ENCODE measurements around the gene ZNF277.
A peak's percentile ranks its signal among the peaks of the same experiment; 100 is the strongest.

The ZNF277 gene

GRCh38 chr7:112232212-112232978 lies 25.9 kb downstream of the ZNF277 start:
- CTCF ChIA-PET: no interaction called here

GRCh38 chr7:112233048-112233697 lies 26.7 kb downstream of the ZNF277 start:
- no peak overlapping the region for H3K4me3 ChIP-seq (ENCODE audit: low read depth, low read length)
- ChIA-PET POLR2A (no interaction called here), CTCF (no interaction called here)
- no peak overlapping the region for H3K27ac ChIP-seq (ENCODE audit: extremely low read depth, low read depth, low read length)
- TF ChIP-seq ZNF658 (tag by site-specific recombination; IDR thresholded peaks at IDR 0.05) (no peak), ZNF202 (tag by site-specific recombination; IDR thresholded peaks at IDR 0.05; ENCODE audit: borderline replicate concordance) (no peak), ZBTB8A (tag by site-specific recombination; IDR thresholded peaks at IDR 0.05) (no peak)
- H3K4me1 ChIP-seq (ENCODE audit: control insufficient read depth, insufficient read depth, low read length): no peaks in the 10 kb centered on the region
- no peaks in the 10 kb centered on the region for H3K36me3 ChIP-seq (ENCODE audit: control insufficient read depth in 2 of 2, insufficient read depth in 1 of 2, low read length in 2 of 2)
- H3K9me3 ChIP-seq (ENCODE audit: control insufficient read depth, insufficient read depth, low read depth, low read length): no peaks in the 10 kb centered on the region

More at GRCh38 chr7:112232212-112232978, 25.9 kb downstream of the ZNF277 start:
- Histone ChIP-seq H3K9me3 (ENCODE audit: control insufficient read depth, insufficient read depth, low read depth, low read length) (no peaks in the 10 kb centered on the region), H3K36me3 (ENCODE audit: control insufficient read depth in 2 of 2, insufficient read depth in 1 of 2, low read length in 2 of 2) (no peaks in the 10 kb centered on the region), H3K4me3 (ENCODE audit: low read depth, low read length) (no peak overlapping the region), H3K27ac (ENCODE audit: extremely low read depth, low read depth, low read length) (no peak overlapping the region), H3K4me1 (ENCODE audit: control insufficient read depth, insufficient read depth, low read length) (no peaks in the 10 kb centered on the region)
- POLR2A ChIA-PET: no interaction called here
- TF ChIP-seq ZNF354C (tag by site-specific recombination; IDR thresholded peaks at IDR 0.05; ENCODE audit: borderline replicate concordance, low read depth) (no peak), ATF2 (tag by site-specific recombination; IDR thresholded peaks at IDR 0.05; ENCODE audit: low read depth) (no peak), MZF1 (tag by site-specific recombination; IDR thresholded peaks at IDR 0.05; ENCODE audit: borderline replicate concordance) (peak; percentile 90; the same call in 1 of the 2 replicates), SCRT1 (tag by site-specific recombination; IDR thresholded peaks at IDR 0.05; ENCODE audit: borderline replicate concordance) (no peak)

- no peak overlapping the region for H3K27ac ChIP-seq (ENCODE audit: extremely low read depth, low read depth, low read length)
- TF ChIP-seq ZFP37 (tag by site-specific recombination; IDR thresholded peaks at IDR 0.05): no peak
- TF ChIP-seq SP2 (tag by site-specific recombination; IDR thresholded peaks at IDR 0.05): no peak
- no peak for TF ChIP-seq PRDM10 (tag by site-specific recombination; IDR thresholded peaks at IDR 0.05)
- TF ChIP-seq ZNF639 (tag by site-specific recombination; IDR thresholded peaks at IDR 0.05): no peak
- TF ChIP-seq ZNF274 (IDR thresholded peaks at IDR 0.05; ENCODE audit: low read length): no peak
- TF ChIP-seq ZNF274 (tag by site-specific recombination; IDR thresholded peaks at IDR 0.05; ENCODE audit: borderline replicate concordance): no peak
- no peak for TF ChIP-seq ZBTB44 (tag by site-specific recombination; IDR thresholded peaks at IDR 0.05)
- no peak for TF ChIP-seq ZNF302 (tag by site-specific recombination; IDR thresholded peaks at IDR 0.05; ENCODE audit: low read depth)
- TF ChIP-seq ZNF560 (tag by site-specific recombination; IDR thresholded peaks at IDR 0.05; ENCODE audit: borderline replicate concordance): no peak
- no peak for TF ChIP-seq ZBTB1 (tag by site-specific recombination; IDR thresholded peaks at IDR 0.05)
- no peak for TF ChIP-seq ZNF571 (tag by site-specific recombination; IDR thresholded peaks at IDR 0.05)
- no peak for TF ChIP-seq ZNF404 (tag by site-specific recombination; IDR thresholded peaks at IDR 0.05)
- H3K36me3 ChIP-seq (ENCODE audit: control insufficient read depth in 2 of 2, insufficient read depth in 1 of 2, low read length in 2 of 2): no peaks in the 10 kb centered on the region
- ChIA-PET POLR2A (no interaction called here), CTCF (no interaction called here)
- no peak overlapping the region for H3K4me3 ChIP-seq (ENCODE audit: low read depth, low read length)
- no peaks in the 10 kb centered on the region for H3K9me3 ChIP-seq (ENCODE audit: control insufficient read depth, insufficient read depth, low read depth, low read length)
- 0 out of 2 replicates have a peak, but pooled peaks cover 4% of the 10 kb centered on the region for H3K4me1 ChIP-seq (ENCODE audit: control insufficient read depth, insufficient read depth, low read length)
Observed at GRCh38 chr7:112234147-112234546, 27.7 kb downstream of the ZNF277 start.
